WERI-Rb-1 (cell line): ENCODE results near the gene IRF5.

Experiments used
- DNase-seq: peaks from one replicate; pipeline ENCODE4 v3.0.0-alpha.2; 2020
- H3K27ac ChIP-seq: fragments of 250-450 bp; sonication (Bioruptor Pico); 2 replicates; pipeline ENCODE4 v1.5.1; 2020; ENCODE audit warnings: mild to moderate bottlenecking, moderate library complexity
- H3K27me3 ChIP-seq: fragments of 250-450 bp; sonication (Bioruptor Pico); 2 replicates; pipeline ENCODE4 v1.5.1; 2021; ENCODE audit warnings: mild to moderate bottlenecking, low read depth, moderate library complexity; ENCODE audit not compliant: insufficient read depth, severe bottlenecking
- H3K36me3 ChIP-seq: fragments of 250-450 bp; sonication (Bioruptor Pico); 2 replicates; pipeline ENCODE4 v1.5.1; 2020; ENCODE audit warnings: mild to moderate bottlenecking, moderate library complexity
- H3K4me3 ChIP-seq: 2 replicates; pipeline ENCODE4 v1.5.1; 2011; ENCODE audit warnings: low read depth, mild to moderate bottlenecking, control low read depth, low read length
- H3K9me3 ChIP-seq: fragments of 250-450 bp; sonication (Bioruptor Pico); 2 replicates; pipeline ENCODE4 v1.5.1; 2021; ENCODE audit warnings: mild to moderate bottlenecking, moderate library complexity; ENCODE audit not compliant: severe bottlenecking
- CTCF ChIP-seq: IDR thresholded peaks from 2 replicates; pipeline ENCODE4 v1.5.1; 2011; ENCODE audit warnings: low read depth, mild to moderate bottlenecking, control low read depth, inconsistent platforms, low read length

Gene IRF5

GRCh38 chr7:128913870-128914565 is 23.7 kb upstream of the IRF5 start:
- H3K36me3 ChIP-seq = no peaks in the 10 kb centered on the region
- no peak for TF ChIP-seq CTCF
- H3K4me3 ChIP-seq = no peak overlapping the region
- no peaks in the 10 kb centered on the region for H3K27me3 ChIP-seq
- DNase-seq = no peak
- no peaks in the 10 kb centered on the region for H3K9me3 ChIP-seq
- H3K27ac ChIP-seq = no peak overlapping the region

- no peak overlapping the region for H3K27ac ChIP-seq
- no peak overlapping the region for H3K4me3 ChIP-seq
- H3K9me3 ChIP-seq = no peaks in the 10 kb centered on the region
- H3K27me3 ChIP-seq = no peaks in the 10 kb centered on the region
- H3K36me3 ChIP-seq = no peaks in the 10 kb centered on the region
- no peak for DNase-seq
- no peak for TF ChIP-seq CTCF
These were observed 23.1 kb upstream of the IRF5 start for GRCh38 chr7:128914566-128915151.

GRCh38 chr7:128915271-128915819 is 22.4 kb upstream of the IRF5 start:
- no peaks in the 10 kb centered on the region for H3K9me3 ChIP-seq
- TF ChIP-seq CTCF = no peak
- DNase-seq = no peak
- no peaks in the 10 kb centered on the region for H3K27me3 ChIP-seq
- H3K36me3 ChIP-seq = no peaks in the 10 kb centered on the region
- H3K4me3 ChIP-seq = no peak overlapping the region
- no peak overlapping the region for H3K27ac ChIP-seq

- Histone ChIP-seq H3K9me3 (no peaks in the 10 kb centered on the region), H3K4me3 (no peak overlapping the region), H3K27ac (no peak overlapping the region), H3K27me3 (no peaks in the 10 kb centered on the region), H3K36me3 (no peaks in the 10 kb centered on the region)
- no peak for DNase-seq
- no peak for TF ChIP-seq CTCF
These were observed 21.7 kb upstream of the IRF5 start for GRCh38 chr7:128915841-128916642.

- H3K27ac ChIP-seq = no peak overlapping the region
- TF ChIP-seq CTCF = no peak
- H3K9me3 ChIP-seq = no peaks in the 10 kb centered on the region
- H3K27me3 ChIP-seq = no peaks in the 10 kb centered on the region
- no peak for DNase-seq
- H3K36me3 ChIP-seq = no peaks in the 10 kb centered on the region
- H3K4me3 ChIP-seq = no peak overlapping the region
These were observed 21.1 kb upstream of the IRF5 start for GRCh38 chr7:128916643-128916915.
